Activated CD4-positive, CD25-positive, alpha-beta regulatory T cell treated with anti-CD3 and anti-CD28 coated beads, Interleukin-2, amount 50 U/mL, for 16 hours (primary cell): ENCODE results near the gene KLHL21.

Source experiments
- DNase-seq: peaks from one replicate; pipeline ENCODE4 v3.0.0-alpha.2; 2020; ENCODE audit warnings: low read depth, low spot score

KLHL21 gene

DNA sequence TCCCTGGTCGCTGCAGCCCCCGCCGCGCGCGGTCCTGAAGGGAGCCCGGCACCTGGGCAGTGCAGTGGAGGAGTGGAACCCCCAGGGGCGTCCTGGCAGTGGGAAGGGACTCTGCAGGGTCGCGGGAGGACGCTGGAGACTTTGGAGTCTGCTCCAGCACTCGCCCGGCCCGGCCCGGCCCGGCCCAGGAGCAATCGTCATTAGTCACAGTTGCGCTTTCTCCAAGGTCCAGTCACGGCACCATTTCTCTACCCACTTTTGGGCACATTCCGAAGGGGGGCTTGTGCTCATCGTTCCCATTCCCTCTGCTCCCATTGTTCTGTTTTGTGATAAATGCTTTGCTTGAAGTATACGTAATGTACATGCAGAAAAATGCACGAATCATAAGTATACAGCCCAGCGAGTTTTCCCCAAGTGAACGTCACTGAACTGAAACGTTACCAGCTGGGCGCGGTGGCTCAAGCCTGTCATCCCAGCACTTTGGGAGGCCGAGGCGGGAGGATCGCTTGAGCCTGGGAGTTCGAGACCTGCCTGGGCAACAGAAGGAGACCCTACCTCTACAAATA is 23.0 kb upstream of the KLHL21 start:
- DNase-seq, result no peak

DNA sequence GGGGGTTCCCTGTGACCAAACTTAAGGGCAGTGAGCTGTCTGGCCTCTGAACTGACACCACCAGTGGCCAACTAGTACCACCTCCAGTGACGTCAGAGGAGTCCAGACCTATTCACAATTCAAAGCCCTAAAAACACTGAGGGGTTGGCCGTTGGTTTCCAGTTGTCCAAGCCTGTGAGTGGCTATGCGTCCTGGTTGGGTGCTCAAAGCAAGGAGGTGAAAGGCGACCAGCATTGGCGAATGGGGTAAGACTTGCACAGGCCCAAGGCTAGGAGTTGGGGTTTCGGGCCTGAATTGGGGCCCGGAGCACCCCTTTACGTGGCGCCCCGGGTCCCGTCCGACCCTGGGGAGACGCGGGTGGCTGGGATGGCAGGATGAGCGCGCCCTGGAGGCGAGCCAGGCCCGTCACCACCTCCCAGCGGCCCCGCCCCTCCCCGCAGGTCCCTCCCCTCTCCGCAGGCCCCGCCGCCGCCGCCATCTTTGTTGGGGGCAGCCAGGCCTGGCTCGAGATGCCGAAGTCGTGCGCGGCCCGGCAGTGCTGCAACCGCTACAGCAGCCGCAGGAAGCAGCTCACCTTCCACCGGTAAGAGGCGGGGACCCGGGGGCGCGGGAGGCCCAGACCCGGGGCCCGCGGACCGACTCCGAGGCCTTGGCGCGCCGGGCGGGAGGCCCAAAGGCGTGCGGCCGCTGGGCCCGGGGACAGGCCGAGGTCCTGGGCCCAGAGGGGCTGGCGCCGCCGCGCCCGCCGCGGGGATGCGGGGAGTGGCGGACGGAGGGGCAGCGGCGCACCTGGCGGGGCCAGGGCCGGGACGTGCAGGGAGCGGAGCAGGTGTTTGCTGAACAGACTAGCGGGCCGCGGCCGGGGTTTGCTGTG is 22.3 kb upstream of the KLHL21 start, which contains the start of gene THAP3:
Gene THAP3 (plus strand): TSS at position 159 of the 874 bp plus-strand sequence. CDS start 351 bp downstream, at position 510.
- peak; percentile 76 for DNase-seq

DNA sequence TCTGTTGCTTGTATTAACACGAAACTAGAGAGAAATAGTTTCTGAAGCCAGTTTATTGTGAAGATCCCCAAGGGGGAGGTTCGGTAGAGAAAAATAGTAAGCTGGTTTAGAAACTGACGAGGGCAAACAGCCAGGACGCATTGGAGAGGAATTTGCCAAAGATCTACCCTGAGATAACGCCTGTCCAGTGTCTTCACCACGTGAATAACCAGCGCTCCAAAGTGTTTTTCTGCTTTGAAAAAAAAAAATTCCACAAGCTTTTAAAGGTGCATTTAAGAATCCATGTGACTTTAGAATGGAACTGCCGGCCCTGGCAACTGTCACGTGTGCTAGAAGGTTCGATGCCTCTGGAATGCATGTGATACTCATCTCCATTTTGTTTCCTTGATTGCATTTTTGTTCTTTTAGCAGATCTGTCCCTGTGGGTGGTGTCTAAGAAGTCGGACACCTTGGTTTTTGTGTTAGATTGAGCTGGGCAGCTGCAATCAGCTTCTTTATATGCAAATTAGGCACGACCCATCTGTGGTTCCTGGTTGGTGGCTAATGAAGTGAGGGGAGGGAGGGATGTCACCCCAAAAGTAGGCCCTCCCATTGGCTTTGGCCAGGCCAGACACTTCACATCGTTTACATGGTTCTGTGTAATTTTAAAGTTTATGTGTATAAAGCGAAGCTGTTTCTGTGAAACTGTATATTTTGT is 20.7 kb upstream of the KLHL21 start:
- no peak for DNase-seq

DNA sequence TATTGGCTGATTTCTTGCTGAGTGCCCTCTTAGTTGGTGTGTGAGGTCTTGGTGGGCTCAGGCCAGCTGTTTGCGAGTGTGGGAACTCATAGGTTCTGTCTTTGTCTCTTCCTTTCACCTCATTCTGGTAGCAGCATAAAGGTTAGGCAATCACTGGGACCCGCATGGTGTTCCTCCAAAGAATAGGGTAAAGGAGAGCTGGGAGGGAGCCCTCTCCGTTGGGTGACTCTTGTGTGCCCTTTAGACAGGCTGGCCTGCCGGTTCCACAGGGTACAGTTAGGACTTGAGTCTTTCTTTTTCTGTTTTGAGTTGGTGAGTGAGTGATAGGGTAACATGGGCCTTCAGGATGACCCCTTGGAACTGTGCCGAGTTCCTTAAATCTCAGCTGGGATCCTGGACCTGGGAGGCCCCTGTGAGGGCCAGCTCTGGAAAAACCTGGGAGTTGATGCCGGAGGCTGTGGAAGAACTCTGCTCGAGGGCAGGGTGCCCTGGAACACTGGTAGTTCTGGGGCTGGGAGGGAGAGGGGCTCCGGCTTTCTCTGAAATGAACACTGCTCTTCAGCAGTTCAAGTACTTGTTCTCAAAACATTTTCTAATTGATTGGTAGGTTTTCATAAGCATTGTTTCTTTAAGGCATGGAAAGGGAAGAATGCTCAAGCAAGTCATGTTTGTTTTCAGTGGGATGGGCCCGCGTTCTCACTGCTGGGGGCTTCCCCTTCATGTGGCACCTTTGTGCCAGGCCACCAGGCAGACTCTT is 19.9 kb upstream of the KLHL21 start:
- DNase-seq, result no peak

DNA sequence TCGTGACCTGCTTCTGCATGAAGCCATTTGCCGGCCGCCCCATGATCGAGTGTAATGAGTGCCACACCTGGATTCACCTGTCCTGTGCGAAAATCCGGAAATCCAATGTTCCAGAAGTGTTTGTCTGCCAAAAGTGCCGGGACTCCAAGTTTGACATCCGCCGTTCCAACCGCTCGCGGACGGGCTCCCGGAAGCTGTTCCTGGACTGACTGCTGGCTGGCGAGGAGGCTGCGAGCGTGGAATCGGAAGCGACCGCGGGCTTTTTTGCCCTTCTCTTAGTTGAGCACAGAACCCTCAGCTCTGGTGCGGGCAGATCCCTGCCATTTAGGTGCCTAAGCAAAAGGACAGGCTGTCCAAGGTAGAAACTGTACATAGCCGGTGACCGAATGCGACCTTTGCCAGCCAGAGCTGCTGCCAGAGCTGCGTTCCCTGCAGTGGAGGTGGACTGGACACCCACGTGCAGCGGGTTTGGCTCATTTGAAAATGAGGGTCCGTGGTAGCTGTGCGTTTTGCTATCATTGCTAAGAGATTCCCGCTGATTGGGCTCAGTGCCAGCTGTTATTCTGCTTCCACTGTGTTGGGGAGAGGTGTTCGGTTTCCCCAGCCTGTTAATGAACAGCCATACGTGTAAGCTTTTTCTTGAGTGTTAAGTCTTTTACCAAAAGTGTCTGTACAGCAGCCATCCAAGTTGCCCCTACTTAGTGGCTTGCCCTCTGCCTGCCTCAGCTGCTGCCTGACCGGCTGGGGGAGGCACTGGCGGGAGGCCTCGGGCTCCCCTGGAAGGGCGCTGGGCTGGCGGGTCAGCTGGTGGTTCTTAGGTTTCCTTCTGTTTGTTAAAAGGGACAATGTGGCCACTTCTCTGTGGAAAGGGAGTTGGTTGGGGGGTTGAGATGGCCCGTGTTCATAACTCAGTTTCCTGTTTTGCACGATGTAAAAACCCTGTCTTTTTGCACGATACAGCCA is 19.0 kb upstream of the KLHL21 start:
- no peak for DNase-seq

DNA sequence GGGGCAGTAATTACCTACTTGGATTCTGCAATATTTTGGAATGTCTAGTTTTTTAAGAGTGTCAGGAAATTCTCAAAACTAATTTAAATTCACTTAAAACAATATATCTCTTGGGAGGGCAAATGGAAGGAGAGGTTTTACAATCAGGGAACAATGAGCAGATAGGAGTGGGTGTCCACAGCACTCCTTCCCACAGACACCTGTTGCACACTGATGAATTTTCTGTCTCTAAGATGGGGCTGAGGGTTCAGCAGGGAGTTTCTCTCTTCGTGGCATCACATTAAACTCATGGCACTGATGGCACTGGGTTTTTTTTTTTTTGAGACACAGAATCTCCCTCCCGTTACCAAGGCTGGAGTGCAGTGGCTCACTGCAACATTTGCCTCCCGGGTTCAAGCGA is 16.4 kb upstream of the KLHL21 start:
- DNase-seq, result no peak

DNA sequence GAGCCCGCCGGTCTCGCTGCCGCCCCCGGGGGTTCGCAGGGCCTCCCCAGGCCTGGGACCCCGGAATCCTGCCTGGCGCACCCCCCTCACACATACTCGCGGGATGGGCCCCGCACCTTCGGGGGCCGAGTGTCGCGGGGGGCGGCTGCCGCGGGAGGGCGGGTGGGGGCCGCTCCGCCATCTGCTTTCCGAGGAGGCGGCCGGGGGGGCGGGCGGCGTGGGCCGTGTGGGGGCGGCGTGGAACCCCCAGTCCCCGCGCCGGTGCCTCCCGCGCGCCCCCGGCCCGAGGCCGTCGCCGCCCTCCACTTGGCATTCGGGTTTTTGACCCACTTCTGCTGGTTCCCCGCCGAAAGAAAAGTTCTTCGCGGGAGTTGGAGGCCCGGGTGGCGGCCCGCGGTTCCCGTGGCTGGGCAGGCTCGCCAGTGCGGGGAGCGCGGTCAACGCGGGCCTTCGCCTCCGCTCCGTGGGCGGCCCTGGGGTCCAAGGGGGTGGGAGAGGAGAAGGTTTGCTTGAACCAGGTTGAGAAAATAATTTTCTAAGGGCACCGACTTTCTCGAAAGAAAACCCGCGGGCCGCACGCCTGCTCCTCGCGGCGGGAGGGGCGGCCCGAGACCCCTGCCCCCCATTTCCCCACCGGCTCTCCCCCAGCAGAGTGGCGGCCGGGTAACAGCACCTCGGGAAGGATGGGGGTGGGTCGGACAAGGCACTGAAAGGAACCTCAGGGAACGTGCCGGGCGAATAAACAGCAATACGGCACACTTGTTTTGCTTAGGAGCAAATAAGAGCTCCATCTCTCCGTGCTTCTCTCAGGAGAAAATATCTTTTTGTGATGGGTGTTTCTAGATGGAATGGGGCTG is 12.5 kb upstream of the KLHL21 start:
- DNase-seq, result no peak

DNA sequence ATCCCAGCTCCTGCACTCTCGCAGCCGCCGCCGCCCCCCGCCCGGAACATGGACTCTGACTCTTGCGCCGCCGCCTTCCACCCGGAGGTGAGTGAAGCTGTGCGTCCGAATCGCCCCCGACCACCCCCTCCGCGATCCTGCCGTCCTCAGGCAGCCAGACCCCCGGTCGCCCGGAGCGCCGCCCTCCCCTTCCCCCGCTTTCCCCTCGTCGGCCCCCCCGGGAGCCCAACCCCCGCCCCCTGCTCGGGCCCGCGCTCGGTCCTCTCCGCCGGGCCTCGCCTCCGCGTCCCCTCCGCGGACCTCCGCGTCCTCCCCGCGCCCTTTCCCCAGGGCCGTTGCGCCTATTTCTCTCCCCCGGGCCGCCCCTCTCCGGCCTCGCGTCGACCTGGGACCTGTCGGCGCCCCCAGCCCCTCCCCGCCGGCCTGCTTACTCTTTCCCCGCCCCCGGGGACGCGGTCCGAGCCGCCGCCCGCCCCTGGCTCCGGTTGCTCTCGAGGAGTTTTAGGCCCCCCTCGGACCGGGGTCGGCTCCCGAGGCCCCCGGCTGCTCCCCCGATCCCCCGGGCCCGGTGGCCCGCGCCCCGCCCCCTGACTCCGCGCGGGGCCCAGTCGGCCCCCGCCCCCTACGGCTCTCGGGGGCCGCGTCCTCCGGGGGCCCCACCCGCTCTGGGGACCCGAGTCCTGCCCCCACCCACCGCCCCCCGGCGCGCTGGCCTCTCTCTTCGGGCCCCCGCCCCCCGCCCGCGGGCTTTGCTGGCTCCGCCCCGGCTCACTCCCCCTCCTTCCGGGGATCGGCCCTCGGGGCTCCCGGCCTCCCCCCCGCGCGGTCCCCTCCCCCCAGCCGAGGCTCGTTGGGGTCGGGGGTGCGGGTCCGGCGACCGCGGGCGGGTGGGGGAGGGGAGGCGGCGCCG is 11.6 kb upstream of the KLHL21 start:
- DNase-seq, result no peak

DNA sequence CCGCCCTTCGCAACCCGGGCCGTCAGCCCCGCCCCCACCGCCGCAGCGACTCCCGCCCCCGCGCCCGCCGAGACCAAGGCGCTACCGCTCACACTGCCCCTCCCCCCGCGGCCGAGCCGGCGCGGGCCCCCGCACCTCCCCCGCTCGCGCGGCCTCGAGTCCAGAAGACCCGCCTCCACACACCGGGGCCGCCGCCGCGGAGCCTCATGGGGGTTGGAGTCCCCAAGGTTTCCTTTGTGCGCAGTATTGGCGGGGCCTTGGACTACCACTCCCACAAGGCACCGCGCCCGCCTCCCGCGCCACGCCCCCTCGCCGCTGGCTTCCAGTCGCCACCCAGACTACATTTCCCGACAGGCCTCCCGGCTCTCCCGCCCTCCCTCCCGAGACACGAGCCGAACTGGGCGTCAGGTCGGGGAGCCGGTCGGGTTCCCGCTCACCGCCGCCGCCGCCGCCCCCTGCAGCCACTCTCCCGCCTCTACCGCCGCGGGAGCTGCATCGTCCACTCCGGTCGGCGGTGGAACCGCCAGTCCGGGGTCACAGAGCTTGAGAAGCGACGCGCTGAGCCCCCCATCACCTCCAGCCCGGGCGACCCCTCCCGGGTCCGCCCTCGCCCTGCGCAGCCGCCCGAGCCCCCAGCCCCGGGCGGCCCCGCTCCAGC is 10.8 kb upstream of the KLHL21 start, which contains the start of gene PHF13:
Gene PHF13 (plus strand): TSS at position 371 of the 658 bp plus-strand sequence. CDS start 336 bp downstream, outside the sequence.
- DNase-seq, result peak; percentile 99

DNA sequence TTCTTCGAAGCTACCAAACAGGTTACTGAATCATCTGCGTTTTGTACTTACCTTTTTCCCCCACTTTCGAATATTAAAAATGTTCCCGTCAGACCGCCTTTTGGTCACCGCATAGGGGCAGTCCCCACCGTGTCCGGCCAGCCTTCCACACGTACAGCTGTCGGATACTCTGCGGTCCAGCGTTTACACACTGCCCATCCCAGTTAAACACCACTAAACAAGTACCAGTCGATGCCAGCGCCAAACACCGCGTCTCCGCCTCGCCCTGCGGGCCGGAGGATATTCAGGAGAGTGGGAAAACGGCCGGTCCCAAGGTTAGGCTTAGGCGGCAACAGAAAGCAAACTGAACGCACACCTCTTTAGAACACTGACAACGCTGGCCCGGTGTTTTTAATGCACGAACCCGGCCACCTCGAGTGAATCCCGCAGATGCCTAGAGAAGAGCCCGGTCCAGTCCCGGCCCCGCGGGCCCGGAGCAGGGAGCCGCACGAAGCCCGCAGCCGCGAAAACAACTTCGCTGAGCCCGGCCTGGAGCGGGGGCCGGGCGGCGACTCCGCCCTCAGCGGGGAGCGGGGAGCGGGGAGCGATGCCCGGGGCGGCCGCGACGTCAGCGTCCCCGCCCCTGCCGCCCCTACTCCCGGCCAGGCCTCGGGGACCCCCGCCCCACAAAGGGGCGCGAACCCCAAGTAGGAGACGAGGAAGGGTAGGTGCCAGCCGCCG is 10.1 kb upstream of the KLHL21 start:
- DNase-seq, result no peak

DNA sequence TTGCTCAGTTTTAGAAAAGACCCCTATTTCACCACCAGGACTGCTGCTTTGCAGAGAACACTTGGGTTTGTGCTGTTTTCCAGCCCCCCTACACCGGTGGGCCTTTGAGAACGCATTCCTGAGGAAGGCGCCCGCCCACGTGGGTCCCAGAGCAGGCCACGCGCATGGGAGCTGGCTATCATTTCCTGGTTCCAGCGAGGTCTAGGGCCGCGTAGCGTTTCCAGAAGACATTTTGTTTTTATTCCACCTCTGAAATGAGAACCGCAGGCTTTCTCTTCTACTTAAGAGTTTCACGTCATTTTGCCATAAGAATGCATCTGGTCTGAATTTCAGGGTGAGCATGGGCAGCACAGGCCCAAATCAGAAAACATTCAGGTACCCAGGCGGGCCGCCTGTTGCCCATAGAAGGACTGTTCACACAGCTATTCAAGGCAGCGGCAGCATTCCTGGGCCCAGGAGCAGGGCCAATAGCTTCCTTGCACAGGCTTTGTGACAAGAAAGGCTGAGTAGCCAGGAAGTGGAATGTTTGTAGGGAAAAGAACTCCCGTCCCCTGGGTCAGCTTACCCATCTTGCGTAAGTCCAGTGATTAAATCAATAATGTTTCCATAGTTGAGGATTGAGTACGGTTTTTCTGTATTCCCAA is 1.4 kb upstream of the KLHL21 start:
- no peak for DNase-seq

DNA sequence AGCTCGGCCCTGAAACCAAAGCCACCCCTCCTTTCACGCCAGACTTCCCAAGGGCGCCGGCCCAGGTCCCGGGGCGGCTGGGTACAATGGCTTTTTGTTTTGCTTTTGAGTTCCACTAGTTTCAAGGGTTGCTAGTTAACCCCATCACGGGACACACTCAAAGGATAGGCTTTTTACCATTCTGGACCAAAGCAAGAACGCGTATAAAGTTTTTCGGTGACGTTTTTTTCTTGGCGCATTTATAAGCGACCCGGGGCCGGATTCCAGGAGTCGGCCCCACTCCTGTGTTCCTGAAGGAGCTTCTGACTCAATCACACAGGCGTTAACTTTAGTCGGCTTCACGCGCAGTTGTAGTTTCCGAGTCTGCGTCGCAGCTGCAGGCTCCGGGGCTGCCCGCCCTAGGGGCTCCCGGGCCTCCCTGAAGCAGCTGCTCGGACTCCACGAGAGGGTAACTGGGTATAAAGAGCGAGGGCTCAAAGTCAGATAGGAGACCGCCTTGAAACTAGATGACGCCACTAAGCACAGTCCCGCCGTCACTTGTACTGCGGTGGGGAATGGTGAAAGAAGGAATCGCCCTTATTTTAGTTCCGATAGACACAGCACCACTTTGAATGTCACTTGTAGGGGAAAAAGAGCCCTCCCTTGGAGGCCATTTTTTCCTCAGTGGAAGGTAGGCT is 707 bp upstream of the KLHL21 start:
- peak; percentile 30 for DNase-seq

DNA sequence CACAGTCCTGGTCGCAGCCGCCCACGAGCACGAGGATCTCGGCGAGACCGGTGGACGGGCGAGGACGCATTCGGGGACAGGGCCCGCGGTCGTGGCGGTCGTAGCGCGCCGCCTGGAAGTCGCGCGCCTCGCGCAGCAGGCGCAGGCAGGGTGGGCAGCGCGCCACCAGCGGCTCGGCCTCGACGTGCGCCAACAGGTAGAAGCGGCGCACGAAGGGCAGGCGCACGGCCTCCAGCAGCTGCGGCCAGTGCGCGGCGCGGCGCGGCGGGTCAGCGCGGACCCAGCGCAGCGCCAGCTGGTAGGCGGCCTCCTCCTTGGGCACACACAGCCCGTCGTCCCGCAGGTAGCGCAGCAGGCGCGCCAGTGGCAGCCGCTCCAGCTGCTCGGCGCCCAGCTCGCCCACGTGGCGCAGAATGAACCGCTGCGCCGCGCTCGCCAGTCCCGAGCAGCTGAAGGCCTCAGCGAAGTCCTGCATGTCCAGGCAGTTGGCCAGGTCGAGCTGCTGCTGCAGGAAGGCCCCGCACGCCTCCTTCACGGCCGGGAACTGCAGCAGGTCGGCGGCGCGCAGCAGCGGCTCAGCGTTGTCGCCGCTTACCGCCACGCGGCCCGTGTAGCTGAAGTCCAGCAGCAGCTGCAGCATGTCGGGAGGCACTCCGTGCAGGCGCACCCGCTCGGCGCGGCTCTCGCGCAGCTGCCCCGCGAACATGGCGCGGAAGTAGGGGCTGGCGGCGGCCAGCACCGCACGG is 573 bp downstream of the KLHL21 start:
- no peak for DNase-seq

DNA sequence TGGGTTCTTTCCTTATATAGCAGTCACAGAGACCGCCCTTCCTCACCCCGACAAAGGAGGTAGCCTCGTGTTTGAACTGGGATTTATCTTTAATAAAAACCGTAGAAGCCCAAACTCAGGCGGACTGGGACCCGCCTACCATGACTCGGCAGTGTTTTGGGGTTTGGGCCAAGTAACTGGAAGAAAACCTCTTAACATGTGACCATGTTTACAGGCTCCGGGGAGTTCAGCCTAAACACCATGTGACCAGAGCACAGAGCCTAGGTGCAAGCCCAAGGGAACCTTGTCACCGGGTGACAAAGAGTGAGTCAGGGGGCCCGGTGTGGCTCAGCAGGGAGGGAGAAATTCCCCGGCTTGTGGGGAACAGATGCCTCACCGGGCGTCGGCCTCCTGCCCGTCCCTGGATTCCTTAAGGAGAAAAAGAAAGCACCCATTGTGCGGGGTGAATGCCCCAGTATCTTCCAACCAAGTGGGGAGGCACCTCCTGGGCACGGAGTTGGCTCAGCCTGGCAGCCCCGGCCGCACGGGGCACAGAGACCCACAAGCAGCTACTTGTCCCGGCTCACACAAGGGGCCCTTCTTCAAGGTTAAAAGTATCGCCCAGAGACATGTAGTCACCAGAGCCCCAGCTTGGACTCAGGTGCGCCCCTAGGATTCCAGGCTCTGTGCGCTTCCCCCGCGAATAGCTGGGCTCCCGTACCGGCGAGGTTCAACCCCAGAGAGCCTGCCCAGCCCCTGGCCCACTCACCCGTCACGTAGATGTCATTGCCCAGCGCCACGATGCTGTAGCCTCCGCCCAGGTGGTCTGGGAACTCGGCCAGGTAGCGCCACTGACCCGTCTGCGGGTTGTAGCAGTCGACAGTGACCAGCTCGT is 1.4 kb downstream of the KLHL21 start:
- peak; percentile 64 for DNase-seq
